ENCODE measurements around the gene TEX2. TPM values are rescaled to one million over a fixed set of nuclear protein-coding genes. Genes with fewer than 3 reads are reported as not detected.

Gene TEX2
- total and polyA plus RNA-seq, 2 experiments from 2014 or later, result 7.5 to 17.7 TPM

GRCh38 chr17:64178011-64178825 lies 84.8 kb downstream of the TEX2 start:
- Mint-ChIP-seq H3K27ac (no peak overlapping the region), H3K36me3 (ENCODE audit: low read depth) (peaks cover 13% of the 10 kb centered on the region; the same call in 2 of the 3 replicates), H3K4me3 (no peak overlapping the region), H3K9me3 (no peaks in the 10 kb centered on the region), H3K4me1 (no peaks in the 10 kb centered on the region; the same call in 2 of the 3 replicates), H3K27me3 (ENCODE audit: insufficient read depth, low read depth, poor library complexity) (no peaks in the 10 kb centered on the region)
- H3K27ac ChIP-seq (ENCODE audit: low read depth), result no peak overlapping the region
- TF ChIP-seq JUNB (IDR thresholded peaks at IDR 0.05; ENCODE audit: unreplicated experiment) (no peak), CTCF (conservative IDR thresholded peaks at IDR 0.05; ENCODE audit: low read depth in 2 of 2) (no peak), EZH2phosphoT487 (IDR thresholded peaks at IDR 0.05; ENCODE audit: unreplicated experiment) (no peak), ZNF114 (CRISPR knock-in tag; IDR thresholded peaks at IDR 0.05) (no peak), CREB1 (CRISPR knock-in tag; IDR thresholded peaks at IDR 0.05; ENCODE audit: low read depth) (no peak), NANOG (IDR thresholded peaks at IDR 0.05; ENCODE audit: borderline replicate concordance) (no peak), STAT1 (IDR thresholded peaks at IDR 0.05; ENCODE audit: unreplicated experiment) (no peak), POLR2AphosphoS5 (IDR thresholded peaks at IDR 0.05; ENCODE audit: low read depth) (no peak), ZNF331 (CRISPR knock-in tag; IDR thresholded peaks at IDR 0.05; ENCODE audit: low read depth) (no peak), EZH2 (IDR thresholded peaks at IDR 0.05; ENCODE audit: low read depth, unreplicated experiment) (no peak)
- TF ChIP-seq, protein P1, sequence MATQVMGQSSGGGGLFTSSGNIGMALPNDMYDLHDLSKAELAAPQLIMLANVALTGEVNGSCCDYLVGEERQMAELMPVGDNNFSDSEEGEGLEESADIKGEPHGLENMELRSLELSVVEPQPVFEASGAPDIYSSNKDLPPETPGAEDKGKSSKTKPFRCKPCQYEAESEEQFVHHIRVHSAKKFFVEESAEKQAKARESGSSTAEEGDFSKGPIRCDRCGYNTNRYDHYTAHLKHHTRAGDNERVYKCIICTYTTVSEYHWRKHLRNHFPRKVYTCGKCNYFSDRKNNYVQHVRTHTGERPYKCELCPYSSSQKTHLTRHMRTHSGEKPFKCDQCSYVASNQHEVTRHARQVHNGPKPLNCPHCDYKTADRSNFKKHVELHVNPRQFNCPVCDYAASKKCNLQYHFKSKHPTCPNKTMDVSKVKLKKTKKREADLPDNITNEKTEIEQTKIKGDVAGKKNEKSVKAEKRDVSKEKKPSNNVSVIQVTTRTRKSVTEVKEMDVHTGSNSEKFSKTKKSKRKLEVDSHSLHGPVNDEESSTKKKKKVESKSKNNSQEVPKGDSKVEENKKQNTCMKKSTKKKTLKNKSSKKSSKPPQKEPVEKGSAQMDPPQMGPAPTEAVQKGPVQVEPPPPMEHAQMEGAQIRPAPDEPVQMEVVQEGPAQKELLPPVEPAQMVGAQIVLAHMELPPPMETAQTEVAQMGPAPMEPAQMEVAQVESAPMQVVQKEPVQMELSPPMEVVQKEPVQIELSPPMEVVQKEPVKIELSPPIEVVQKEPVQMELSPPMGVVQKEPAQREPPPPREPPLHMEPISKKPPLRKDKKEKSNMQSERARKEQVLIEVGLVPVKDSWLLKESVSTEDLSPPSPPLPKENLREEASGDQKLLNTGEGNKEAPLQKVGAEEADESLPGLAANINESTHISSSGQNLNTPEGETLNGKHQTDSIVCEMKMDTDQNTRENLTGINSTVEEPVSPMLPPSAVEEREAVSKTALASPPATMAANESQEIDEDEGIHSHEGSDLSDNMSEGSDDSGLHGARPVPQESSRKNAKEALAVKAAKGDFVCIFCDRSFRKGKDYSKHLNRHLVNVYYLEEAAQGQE (IDR thresholded peaks at IDR 0.05; ENCODE audit: unreplicated experiment), result no peak
- TF ChIP-seq, protein P2, sequence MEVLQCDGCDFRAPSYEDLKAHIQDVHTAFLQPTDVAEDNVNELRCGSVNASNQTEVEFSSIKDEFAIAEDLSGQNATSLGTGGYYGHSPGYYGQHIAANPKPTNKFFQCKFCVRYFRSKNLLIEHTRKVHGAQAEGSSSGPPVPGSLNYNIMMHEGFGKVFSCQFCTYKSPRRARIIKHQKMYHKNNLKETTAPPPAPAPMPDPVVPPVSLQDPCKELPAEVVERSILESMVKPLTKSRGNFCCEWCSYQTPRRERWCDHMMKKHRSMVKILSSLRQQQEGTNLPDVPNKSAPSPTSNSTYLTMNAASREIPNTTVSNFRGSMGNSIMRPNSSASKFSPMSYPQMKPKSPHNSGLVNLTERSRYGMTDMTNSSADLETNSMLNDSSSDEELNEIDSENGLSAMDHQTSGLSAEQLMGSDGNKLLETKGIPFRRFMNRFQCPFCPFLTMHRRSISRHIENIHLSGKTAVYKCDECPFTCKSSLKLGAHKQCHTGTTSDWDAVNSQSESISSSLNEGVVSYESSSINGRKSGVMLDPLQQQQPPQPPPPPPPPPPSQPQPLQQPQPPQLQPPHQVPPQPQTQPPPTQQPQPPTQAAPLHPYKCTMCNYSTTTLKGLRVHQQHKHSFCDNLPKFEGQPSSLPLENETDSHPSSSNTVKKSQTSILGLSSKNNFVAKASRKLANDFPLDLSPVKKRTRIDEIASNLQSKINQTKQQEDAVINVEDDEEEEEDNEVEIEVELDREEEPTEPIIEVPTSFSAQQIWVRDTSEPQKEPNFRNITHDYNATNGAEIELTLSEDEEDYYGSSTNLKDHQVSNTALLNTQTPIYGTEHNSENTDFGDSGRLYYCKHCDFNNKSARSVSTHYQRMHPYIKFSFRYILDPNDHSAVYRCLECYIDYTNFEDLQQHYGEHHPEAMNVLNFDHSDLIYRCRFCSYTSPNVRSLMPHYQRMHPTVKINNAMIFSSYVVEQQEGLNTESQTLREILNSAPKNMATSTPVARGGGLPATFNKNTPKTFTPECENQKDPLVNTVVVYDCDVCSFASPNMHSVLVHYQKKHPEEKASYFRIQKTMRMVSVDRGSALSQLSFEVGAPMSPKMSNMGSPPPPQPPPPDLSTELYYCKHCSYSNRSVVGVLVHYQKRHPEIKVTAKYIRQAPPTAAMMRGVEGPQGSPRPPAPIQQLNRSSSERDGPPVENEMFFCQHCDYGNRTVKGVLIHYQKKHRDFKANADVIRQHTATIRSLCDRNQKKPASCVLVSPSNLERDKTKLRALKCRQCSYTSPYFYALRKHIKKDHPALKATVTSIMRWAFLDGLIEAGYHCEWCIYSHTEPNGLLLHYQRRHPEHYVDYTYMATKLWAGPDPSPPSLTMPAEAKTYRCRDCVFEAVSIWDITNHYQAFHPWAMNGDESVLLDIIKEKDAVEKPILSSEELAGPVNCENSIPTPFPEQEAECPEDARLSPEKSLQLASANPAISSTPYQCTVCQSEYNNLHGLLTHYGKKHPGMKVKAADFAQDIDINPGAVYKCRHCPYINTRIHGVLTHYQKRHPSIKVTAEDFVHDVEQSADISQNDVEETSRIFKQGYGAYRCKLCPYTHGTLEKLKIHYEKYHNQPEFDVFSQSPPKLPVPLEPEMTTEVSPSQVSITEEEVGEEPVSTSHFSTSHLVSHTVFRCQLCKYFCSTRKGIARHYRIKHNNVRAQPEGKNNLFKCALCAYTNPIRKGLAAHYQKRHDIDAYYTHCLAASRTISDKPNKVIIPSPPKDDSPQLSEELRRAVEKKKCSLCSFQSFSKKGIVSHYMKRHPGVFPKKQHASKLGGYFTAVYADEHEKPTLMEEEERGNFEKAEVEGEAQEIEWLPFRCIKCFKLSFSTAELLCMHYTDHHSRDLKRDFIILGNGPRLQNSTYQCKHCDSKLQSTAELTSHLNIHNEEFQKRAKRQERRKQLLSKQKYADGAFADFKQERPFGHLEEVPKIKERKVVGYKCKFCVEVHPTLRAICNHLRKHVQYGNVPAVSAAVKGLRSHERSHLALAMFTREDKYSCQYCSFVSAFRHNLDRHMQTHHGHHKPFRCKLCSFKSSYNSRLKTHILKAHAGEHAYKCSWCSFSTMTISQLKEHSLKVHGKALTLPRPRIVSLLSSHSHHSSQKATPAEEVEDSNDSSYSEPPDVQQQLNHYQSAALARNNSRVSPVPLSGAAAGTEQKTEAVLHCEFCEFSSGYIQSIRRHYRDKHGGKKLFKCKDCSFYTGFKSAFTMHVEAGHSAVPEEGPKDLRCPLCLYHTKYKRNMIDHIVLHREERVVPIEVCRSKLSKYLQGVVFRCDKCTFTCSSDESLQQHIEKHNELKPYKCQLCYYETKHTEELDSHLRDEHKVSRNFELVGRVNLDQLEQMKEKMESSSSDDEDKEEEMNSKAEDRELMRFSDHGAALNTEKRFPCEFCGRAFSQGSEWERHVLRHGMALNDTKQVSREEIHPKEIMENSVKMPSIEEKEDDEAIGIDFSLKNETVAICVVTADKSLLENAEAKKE (CRISPR knock-in tag; IDR thresholded peaks at IDR 0.05), result no peak
- TF ChIP-seq, protein P3, sequence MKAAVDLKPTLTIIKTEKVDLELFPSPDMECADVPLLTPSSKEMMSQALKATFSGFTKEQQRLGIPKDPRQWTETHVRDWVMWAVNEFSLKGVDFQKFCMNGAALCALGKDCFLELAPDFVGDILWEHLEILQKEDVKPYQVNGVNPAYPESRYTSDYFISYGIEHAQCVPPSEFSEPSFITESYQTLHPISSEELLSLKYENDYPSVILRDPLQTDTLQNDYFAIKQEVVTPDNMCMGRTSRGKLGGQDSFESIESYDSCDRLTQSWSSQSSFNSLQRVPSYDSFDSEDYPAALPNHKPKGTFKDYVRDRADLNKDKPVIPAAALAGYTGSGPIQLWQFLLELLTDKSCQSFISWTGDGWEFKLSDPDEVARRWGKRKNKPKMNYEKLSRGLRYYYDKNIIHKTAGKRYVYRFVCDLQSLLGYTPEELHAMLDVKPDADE (IDR thresholded peaks at IDR 0.05), result no peak
- no peaks in the 10 kb centered on the region for H4K20me1 ChIP-seq (replicated peaks; ENCODE audit: insufficient read depth)
- no peaks in the 10 kb centered on the region for H3K79me2 ChIP-seq (replicated peaks; ENCODE audit: insufficient read depth)
- H3K4me3 ChIP-seq, result no peak overlapping the region
- H3K36me3 ChIP-seq (ENCODE audit: insufficient read depth), result peaks cover 5% of the 10 kb centered on the region; the same call in 1 of the 2 replicates
- no peaks in the 10 kb centered on the region for H3K27me3 ChIP-seq (ENCODE audit: insufficient read depth)
- H3K4me2 ChIP-seq, result no peak overlapping the region
- DNase-seq (ENCODE audit: low spot score), result no peak
- no peak for ATAC-seq
- peaks cover 5% of the 10 kb centered on the region; the same call in 1 of the 2 replicates for H3K9me2 ChIP-seq (ENCODE audit: insufficient read depth)
- no peak overlapping the region for H2AFZ ChIP-seq
- no peaks in the 10 kb centered on the region for H3F3A ChIP-seq (replicated peaks; ENCODE audit: low read depth)
- H3K4me1 ChIP-seq (ENCODE audit: insufficient read depth), result no peaks in the 10 kb centered on the region
